Activated effector memory CD4-positive, alpha-beta T cell treated with Interleukin-2 at 50 U/mL for 16 hours (primary cell): ENCODE measurements around the gene WNT9B.
"Not testable (repeated sequence)": the region's sequence is repeated elsewhere in the genome, so short reads cannot be mapped to it uniquely, and the experiment has no call there.

Experiments used
- DNase-seq: peaks from one replicate; pipeline ENCODE4 v3.0.0-alpha.2; 2020

Gene WNT9B

GRCh38 chr17:46822388-46822921 lies 28.9 kb upstream of the WNT9B start:
- no peak for DNase-seq

- no peak for DNase-seq
Observed at GRCh38 chr17:46823657-46824056, 27.7 kb upstream of the WNT9B start.

GRCh38 chr17:46826116-46826515 lies 25.3 kb upstream of the WNT9B start:
- no peak for DNase-seq

GRCh38 chr17:46827274-46827673 lies 24.1 kb upstream of the WNT9B start:
- DNase-seq = no peak

- DNase-seq = no peak
Observed at GRCh38 chr17:46831573-46832330, 19.6 kb upstream of the WNT9B start.

DNA sequence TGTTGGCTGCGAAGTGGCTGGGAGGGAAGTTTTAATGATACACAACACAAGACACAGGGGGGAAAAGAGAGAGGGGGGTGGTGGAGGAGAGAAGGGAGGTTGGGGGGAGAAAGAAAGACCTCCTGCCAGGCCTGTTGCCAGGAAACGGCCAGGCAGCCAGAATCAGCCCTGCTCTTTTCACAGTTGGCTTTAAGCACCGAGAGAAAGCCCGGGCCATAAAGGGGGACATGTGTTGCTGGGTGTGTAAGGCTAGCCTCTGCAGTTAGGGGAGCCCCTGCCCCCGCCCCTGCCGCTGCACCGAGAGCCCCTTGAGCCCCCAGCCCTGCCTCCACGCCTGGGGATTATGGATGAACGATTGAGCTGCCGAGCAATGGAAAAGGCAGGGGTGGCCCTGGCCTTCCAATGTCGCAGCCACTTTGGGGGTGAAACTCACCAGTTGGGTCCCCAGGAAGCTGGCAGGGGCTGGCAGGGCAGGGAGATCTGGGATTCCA lies 19.0 kb upstream of the WNT9B start:
- no peak for DNase-seq

GRCh38 chr17:46832945-46833839 lies 18.2 kb upstream of the WNT9B start:
- DNase-seq = no peak

- no peak for DNase-seq
Observed at GRCh38 chr17:46833840-46834208, 17.6 kb upstream of the WNT9B start.

- DNase-seq = no peak
Observed at GRCh38 chr17:46834846-46835245, 16.5 kb upstream of the WNT9B start.

DNA sequence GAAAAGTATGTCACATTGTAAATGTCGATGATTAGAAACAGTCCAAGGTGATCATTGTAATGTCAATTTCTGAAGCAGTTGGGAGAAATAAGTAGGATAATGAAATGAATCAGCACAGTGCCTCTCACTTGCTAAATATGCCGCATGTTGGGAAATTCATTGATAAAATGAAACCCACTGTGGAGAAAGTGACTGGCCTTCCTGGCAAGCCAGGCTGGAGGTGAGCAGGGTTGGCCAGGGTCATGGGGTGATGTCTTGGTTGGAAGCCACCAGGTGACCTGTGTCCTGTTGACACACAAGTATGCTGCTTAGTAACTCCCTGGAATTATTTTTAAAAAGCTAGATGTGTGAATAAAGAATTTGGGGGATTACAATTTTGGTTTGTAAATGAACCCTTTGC lies 14.9 kb upstream of the WNT9B start:
- no peak for DNase-seq

DNA sequence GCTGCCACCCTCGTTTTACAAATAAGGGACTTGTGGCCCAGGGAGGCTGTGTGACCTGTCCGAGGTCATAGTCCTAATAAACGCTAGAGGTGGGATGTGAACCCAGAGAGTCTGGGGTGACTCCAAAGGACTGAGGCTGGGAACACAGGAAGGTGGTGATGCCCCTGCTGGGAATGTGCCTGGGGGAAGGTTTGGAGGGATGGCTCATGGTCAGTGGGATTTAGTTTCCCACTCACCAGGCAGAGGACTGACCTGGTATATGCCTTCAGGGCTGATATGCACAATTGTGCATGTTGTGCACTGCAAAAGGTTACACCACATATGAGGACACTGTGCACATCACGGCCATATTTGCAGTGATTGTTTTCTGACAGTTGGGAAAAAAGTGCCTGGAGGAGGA lies 13.9 kb upstream of the WNT9B start:
- DNase-seq = no peak

- no peak for DNase-seq
Observed at GRCh38 chr17:46839211-46839610, 12.2 kb upstream of the WNT9B start.

DNA sequence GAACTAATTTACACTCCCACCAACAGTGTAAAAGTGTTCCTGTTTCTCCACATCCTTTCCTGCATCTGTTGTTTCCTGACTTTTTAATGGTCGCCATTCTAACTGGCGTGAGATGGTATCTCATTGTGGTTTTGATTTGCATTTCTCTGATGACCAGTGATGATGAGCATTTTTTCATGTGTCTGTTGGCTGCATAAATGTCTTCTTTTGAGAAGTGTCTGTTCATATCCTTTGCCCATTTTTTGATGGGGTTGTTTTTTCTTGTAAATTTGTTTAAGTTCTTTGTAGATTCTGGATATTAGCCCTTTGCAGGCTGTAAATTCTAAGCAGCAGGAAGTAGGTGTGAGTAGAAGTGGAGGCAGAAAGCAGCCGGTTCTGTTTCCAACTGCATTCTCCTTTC lies 10.8 kb upstream of the WNT9B start:
- not testable (repeated sequence) for DNase-seq

GRCh38 chr17:46841561-46842379 lies 9.6 kb upstream of the WNT9B start:
- DNase-seq = no peak

GRCh38 chr17:46842835-46843234 lies 8.5 kb upstream of the WNT9B start:
- DNase-seq = no peak

DNA sequence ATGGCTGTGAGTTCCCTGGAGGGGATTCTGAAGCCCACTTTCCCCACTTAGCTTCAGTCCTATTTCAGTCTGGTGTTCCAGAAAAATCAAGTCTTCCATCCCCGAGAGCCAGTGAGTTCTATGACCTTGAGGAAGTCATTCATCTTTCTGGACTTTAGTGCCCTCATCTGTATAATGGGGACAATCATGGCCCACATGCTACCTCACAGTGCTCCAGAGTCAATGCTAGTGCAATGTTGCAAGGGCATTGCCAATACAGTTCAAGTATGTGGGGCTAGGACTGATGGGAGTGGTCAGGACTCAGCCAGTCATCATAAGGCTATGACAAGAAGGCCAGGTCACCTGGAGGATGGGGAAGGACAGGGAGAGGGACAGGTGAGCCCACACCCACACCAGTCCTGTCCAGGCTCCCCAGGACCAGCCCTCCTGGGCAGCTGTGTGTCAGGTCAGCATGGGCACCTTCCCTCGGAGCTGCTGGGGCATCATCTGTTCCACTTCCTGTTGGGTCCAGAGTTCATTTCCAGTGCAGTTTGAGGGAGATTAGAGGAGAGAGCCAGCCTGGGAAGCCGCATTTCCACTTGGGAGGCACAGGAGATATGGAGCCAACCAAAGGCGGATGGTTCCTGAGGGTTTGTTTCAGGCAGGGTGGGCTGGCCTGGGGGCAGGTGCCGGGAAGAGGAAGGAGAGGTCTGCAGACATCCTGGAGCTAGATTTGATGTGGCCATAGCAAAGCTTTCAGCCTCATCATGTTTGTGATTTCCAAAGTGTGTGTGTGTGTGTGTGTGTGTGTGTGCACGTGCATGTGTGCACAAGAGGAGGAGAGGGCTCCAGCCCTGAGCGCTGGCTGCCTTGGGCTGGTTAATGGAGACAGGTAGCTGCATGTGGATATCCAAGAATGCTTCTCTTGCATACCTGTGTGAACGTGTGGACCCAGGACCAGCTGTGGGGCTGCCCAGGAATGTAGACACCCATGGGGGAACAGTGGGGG lies 3.9 kb upstream of the WNT9B start:
- DNase-seq = no peak

GRCh38 chr17:46848534-46848933 lies 2.8 kb upstream of the WNT9B start:
- no peak for DNase-seq

- DNase-seq = no peak
Observed at GRCh38 chr17:46850688-46851028, 725 bp upstream of the WNT9B start.

GRCh38 chr17:46853896-46854444 lies 2.6 kb downstream of the WNT9B start:
- no peak for DNase-seq

DNA sequence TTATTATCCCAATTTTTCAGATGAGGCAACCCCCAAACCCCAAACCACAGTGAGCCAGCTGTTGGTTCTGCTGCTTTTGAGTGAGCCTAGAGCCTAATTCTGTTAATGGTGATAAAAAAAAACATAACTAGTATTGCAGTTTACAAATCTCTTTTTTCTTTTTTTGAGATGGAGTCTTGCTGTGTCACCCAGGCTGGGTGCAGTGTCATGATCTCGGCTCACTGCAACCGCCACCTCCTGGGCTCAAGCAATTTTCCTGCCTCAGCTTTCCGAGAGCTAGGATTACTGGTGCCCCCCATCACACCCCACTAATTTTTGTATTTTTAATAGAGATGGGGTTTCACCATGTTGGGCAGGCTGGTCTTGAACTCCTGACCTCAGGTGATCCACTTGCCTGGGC lies 3.1 kb downstream of the WNT9B start:
- DNase-seq = no peak

- DNase-seq = no peak
Observed at GRCh38 chr17:46854948-46855347, 3.6 kb downstream of the WNT9B start.
